HL-60/S4 treated with phorbol 12-myristate 13-acetate at 8.2 ng/mL for 4 days and 3 days (cell line): ENCODE data around the gene PSMG3.

ENCODE experiments used
- in situ Hi-C: fragments of 300-500 bp; cut with MboI; formaldehyde crosslinking; loops from 2 replicates; pipeline ENCODE4 v1.15.0; 2022; ENCODE audit warnings: low sequenced_read_pairs

The PSMG3 gene, protein sequence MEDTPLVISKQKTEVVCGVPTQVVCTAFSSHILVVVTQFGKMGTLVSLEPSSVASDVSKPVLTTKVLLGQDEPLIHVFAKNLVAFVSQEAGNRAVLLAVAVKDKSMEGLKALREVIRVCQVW

GRCh38 chr7:1569833-1570632 lies at the start of gene PSMG3:
Gene PSMG3, minus strand, starts transcription at chr7:1570032. Its CDS starts 693 bp downstream, at chr7:1569339.
- in situ Hi-C loops, result loop anchor here (5.0 kb wide), 1 partner anchor 38 kb away; the partner anchor contains the start of gene MAFK

DNA sequence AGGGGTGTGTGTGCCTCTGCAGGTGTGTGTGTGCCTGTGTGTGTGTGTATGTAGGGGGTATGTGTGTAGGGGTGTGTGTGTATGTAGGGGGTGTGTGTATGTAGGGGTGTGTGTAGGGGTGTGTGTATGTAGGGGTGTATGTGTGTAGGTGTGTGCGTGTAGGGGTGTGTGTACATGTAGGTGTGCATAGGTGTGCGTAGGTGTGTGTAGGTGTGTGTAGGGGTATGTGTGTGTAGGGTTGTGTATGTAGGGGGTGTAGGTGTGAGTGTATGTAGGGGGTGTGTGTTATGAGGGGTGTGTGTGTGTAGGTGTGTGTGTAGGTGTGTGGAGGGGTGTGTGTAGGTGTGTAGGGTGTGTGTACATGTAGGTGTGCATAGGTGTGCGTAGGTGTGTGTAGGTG lies 48.6 kb upstream of the PSMG3 start:
- in situ Hi-C loops, result no loop called here

DNA sequence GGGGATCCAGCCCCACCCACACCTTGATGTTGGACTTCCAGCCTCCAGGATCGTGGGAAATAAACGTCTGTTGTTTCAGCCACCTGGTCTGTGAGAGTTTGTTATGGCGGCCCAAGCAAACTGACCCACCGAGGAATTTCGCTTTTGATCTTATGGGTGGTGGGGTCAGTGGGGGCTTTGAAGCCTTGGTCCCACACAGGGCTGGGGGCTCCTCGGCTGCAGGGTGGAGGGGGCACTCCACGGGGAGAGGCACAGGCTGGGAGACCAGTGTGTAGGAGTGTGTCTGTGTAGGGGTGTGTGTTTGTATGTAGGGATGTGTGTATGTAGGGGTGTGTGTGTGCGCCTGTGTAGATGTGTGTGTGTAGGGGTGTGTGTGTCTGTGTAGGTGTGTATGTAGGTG lies 48.1 kb upstream of the PSMG3 start:
- in situ Hi-C loops, result no loop called here

DNA sequence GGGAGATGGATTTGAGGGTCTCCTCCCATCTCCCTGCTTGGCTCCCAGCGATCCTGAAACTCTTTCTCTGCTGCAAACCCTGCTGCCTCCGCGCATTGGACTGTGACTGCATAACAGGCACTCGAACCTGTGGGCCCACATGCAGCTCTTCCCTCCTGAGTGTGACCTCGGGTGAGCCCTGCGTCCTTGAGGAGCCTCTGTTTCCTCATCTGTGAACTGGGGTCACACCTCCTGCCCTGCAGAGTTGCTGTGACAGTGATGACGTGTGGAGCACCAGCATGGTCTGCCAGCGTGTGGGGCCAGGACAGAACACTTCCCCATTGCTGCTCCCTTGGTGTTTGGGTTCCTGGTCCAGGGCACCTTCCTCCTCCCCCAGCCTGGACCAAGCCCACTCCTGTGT lies 46.9 kb upstream of the PSMG3 start:
- in situ Hi-C loops, result no loop called here

- in situ Hi-C loops, result no loop called here
Measured at GRCh38 chr7:1611708-1612241, 41.9 kb upstream of the PSMG3 start.

DNA sequence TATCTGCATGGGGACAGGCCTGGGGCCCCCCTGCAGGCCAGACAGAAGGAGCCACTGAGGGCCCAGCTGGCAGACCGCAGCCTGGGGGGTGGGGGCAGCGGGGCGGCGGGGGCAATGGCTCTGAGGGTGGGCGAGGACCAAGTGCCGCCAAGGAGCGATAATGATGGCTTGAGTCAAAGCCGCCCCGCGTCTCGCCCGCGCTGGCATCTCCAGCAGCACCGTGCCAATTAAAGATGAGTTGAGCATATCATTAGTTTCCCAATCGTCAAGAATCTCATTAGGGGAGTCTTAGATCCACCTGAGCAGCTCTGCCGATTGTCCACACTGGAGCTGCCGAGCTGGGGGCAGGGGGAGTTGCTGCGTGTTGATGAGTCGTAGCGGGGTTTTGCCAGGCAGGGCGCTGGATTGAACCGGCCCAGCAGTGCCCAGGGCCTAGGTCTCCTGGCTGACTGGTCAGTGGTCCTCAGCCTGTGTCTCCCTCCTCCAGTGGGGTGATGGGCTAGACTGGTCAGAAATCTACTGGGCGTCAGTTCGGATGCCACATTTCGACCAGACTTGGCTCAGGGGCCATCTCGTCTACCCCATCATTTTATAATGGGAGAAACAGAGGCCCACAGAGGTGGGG lies 41.0 kb upstream of the PSMG3 start:
- in situ Hi-C loops, result no loop called here

GRCh38 chr7:1610013-1610677 lies 40.3 kb upstream of the PSMG3 start:
- in situ Hi-C loops, result no loop called here

DNA sequence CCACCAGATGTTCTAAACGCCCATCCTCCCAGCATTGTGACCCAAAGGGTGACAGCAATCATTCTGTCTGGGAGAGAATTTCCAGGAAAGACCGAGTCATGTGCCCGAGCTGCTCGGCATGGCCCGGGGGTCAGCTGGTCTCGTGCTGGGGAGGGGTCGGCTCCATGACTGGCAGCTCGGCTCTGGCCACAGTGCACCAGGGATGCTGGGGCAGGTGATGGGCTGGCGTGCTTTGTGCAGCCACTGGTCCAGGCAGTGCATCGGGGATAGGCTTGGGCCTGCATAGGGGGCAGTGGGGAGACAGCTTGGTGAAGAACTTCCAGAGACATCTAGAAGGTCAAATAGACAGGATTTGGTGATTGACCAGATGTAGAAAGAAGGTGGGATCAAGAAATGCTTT lies 39.2 kb upstream of the PSMG3 start:
- in situ Hi-C loops, result no loop called here

GRCh38 chr7:1608318-1608717 lies 38.5 kb upstream of the PSMG3 start:
- in situ Hi-C loops, result no loop called here

- in situ Hi-C loops, result no loop called here
Measured at GRCh38 chr7:1607696-1608095, 37.9 kb upstream of the PSMG3 start.

DNA sequence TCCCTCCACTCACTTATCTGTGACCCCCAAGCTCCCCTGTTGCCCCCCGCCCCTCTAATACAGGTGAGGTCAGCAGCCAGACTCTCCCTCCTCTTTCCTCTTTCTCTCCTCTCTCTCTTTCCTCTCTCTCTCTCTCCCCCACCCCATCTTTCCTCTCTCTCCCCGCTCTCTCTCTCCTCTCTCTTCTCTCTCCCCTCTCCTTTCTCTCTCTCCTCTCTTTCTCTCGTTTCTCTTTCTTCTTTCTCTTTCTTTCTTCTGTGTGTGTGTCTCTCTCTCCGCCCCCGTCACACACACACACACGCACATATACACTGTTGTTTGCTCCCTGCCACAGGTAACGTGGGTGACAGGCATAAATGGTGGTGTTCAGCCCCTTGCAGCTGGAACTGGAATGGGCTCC lies 37.2 kb upstream of the PSMG3 start:
- in situ Hi-C loops, result no loop called here

DNA sequence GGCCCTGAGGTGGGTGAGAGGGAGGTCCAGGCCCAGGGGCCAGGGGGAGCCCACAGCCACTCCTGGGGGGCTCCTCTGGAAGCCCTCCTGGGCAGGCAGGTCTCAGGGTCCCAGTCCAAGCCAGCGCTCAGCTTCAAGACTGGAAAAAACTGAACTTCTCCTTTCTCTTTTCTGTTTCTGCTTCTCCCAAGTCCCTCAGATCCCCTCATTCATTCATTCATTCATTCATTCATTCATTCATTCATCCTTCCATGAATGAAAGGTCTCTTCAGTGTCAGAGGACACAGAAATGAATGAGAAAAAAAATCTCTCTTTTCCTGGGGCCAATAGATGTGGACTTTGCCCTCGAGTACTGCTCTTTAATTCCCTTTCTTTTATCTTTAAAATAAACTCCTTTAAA lies 34.6 kb upstream of the PSMG3 start:
- in situ Hi-C loops, result no loop called here

- in situ Hi-C loops, result no loop called here
Measured at GRCh38 chr7:1603346-1604225, 33.8 kb upstream of the PSMG3 start.

DNA sequence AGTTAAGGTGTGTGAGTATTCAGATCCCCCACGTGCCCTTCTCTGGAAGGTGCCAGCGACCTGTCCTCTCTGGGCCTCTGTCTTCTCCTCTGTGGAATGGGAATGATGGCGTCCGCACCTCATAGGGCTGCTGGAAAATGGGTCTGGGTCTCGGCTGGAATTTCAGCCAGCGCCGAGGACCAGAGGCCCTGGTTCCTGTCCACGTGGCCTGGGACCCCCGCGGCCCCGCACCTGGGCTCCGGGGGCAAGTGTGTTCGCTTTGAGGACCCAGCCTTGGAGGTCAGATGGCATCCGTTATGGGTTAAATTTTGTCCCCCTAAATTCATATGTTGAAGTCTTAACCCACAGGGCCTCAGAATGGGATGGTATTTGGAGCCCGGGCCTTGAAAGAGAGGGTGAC lies 32.6 kb upstream of the PSMG3 start:
- in situ Hi-C loops, result no loop called here

DNA sequence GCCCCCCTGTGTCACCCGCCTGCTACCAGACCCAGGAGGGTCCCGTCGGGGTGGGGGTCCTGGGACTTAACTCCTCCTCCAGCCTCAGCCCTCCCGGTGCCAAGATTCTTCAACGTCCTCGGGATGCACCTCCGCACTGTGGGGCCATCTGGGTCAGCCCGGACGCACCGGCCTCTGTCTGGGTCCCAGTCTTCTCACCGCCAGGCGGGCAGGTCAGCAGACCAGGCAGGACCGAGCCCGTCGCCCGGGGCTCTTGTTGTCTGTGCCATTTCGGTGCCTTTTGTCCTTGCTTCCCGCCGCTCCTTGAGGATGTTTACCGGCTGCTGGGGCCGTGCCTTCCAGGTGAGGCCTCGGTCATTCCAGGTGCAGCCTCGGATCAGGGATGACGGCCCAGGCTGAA lies 32.1 kb upstream of the PSMG3 start:
- in situ Hi-C loops, result no loop called here

DNA sequence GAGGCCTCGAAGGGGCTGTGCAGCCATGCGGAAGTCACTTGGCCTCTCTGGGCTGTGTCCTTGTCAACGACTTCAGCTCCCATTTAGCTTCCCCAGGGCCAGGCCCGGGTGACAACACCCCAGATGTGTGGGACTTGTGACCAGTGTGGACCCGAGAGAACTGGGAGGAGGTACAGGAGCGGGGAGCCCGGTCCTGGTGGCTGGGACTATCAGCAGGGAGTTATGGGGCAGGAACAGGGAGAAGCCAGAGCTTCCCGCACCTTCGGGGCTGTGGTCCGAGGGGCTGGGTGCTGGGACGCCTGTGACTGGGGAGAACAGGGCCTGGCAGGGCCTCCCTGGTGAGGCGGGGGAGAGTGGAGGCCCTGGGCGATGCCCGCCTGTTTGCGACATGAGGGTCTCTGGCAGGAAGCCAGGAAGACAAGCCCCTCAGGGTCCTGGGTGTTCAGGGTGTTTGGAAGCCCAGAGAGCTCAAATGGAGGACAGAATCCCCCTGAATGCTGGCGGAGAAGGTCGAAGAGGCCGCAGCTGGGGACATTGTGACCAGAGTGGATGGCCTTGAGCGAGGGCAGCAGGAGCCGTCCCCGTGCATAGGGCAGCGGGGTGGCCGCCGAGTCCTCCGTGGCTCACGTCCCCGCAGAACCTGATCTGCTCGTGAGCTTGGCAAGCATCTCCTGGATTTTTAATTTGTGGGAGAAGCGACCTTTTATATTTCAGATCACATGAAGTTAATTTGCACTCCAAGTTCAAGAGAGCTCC lies 30.0 kb upstream of the PSMG3 start:
- in situ Hi-C loops, result no loop called here

- in situ Hi-C loops, result no loop called here
Measured at GRCh38 chr7:1598961-1599639, 29.3 kb upstream of the PSMG3 start.

GRCh38 chr7:1598286-1598685 lies 28.5 kb upstream of the PSMG3 start:
- in situ Hi-C loops, result no loop called here

GRCh38 chr7:1597791-1598190 lies 28.0 kb upstream of the PSMG3 start:
- in situ Hi-C loops, result no loop called here
